WI38 (cell line): ENCODE measurements around the gene TMEFF1.
"Not testable (repeated sequence)": the region's sequence is repeated elsewhere in the genome, so short reads cannot be mapped to it uniquely, and the experiment has no call there.

Experiments
- H3K4me3 ChIP-seq: 2 replicates; pipeline ENCODE4 v1.5.1; 2011; ENCODE audit warnings: low read depth, mild to moderate bottlenecking, control low read depth, low read length
- TF ChIP-seq, protein P1 (sequence below): IDR thresholded peaks from 2 replicates; pipeline ENCODE4 v1.5.1; 2012; ENCODE audit warnings: low read depth, mild to moderate bottlenecking, control low read depth, low read length

TMEFF1 gene

DNA sequence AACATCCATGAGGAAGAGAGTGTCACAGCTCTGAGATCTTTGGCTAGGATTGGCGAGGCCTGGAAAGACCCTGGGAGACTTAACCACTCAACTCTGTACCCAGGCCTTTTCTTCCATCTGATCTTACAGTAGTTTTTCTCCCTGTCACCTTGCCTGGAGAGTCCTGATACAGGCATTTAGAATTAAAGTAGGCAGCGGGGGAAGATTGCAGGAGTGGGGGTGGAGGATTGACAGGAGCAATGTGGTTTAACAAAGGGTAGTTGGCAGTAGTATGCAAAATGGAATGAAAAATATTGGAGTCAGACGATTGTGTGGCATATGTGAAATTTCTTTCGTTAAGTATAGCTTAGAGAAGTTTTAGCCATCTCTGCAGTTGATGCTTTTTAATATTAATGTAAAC is 16.9 kb downstream of the TMEFF1 start:
- TF ChIP-seq, protein P1, sequence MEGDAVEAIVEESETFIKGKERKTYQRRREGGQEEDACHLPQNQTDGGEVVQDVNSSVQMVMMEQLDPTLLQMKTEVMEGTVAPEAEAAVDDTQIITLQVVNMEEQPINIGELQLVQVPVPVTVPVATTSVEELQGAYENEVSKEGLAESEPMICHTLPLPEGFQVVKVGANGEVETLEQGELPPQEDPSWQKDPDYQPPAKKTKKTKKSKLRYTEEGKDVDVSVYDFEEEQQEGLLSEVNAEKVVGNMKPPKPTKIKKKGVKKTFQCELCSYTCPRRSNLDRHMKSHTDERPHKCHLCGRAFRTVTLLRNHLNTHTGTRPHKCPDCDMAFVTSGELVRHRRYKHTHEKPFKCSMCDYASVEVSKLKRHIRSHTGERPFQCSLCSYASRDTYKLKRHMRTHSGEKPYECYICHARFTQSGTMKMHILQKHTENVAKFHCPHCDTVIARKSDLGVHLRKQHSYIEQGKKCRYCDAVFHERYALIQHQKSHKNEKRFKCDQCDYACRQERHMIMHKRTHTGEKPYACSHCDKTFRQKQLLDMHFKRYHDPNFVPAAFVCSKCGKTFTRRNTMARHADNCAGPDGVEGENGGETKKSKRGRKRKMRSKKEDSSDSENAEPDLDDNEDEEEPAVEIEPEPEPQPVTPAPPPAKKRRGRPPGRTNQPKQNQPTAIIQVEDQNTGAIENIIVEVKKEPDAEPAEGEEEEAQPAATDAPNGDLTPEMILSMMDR, result no peak

DNA sequence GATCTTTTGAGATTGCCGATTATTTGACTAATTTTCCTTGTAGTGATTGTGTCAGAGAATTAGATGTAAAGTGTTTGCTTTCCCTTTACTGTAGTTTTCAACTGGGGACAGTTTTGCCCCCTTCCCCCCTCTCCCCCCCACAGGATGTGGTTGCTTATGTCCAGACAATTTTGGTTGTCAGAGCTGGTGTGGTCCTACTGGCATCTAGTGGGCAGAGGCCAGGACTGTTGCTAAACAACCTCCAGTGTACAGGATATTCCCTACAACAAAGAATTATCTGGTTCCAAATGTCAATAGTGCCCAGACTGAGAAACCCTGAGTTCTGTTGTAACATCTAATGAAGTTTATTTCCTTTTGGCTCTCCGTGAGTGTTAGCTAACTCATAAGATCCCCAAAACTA is 20.0 kb downstream of the TMEFF1 start:
- TF ChIP-seq, protein P1, result 0 out of 2 replicates have a peak, but pooled peaks have one; percentile 11
- no peak overlapping the region for H3K4me3 ChIP-seq

More for the DNA sequence above, 16.9 kb downstream of the TMEFF1 start:
- no peak overlapping the region for H3K4me3 ChIP-seq

DNA sequence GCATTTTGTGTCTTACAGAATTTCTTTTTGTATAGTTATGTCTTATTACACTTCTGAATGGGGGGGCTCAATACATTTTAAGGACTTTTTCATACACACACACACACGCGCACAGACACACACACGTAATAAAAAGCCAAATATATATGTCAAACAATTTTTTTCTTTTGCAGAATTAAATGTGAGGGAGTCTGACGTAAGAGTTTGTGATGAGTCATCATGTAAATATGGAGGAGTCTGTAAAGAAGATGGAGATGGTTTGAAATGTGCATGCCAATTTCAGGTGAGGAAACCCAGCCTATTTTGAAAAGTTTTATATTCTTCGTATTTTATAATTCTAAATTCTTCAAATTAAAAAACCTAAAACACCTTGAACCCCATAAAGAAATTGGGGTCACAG is 25.6 kb downstream of the TMEFF1 start:
- H3K4me3 ChIP-seq, result no peak overlapping the region
- TF ChIP-seq, protein P1, result no peak

DNA sequence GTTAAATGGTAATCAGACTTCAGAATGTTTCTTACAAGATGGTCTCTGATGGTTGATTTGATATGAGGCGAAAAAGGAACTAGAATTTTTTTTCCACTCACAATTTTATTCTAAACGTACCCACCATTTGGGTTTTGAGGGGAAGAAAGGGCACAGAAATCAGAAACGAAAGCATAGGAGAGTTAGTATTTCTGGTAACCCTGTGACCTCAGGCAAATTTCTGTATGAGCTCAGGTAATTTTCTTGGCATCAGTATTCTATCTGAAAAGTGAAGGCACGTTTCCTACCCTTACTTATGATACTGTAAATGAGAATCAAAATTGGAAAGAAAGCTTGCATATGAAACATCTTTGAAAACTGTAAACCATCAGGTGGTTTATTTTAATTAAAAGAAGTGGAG is 26.5 kb downstream of the TMEFF1 start:
- H3K4me3 ChIP-seq, result no peak overlapping the region
- TF ChIP-seq, protein P1, result no peak

DNA sequence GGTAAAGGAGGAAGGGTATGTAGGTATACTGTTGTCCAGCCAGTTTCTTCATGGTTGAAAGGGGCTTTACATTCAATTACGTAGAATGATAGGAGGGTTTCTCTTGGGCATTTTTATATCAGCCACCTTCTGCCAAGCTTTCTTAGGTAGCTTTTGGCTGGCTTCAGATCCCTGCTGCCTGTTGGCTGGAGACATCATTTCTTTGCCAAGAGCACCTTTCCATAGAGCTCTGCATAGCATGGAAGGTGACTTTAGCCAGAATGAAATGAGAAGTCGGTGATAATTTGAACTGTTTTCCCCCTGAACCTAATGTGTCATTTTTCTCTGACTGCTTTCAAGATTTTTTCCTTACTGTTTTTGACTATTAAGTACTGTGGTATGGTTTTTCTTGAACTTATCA is 26.9 kb downstream of the TMEFF1 start:
- no peak overlapping the region for H3K4me3 ChIP-seq
- TF ChIP-seq, protein P1, result no peak

DNA sequence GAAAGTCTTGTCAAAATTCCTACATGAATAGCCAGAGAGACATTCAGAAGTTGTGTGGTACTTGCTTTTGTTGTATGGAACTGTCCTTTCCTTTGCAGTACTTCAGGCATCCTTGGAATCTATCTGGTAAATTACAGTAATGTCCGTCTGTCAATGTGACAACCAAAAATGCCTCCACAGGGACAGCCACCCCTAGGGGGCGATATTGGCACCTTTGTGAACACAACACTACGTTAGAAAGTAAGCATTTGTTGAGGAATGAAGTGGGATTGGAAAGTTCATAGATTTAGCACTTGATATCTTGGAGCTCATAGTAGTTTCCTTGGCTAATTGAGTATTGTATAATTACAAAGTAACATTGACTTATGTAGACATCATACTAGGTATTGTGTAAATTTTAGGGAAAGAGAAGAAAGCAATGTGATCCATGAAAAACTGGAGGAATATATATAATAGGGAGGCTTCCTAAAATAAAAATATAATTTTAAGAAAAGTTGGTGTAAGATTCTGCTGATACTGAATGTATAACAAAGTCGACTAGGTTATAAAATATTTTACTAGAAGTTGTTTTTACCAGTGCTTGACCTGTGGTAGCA is 32.7 kb downstream of the TMEFF1 start:
- TF ChIP-seq, protein P1, result peak; percentile 72
- no peak overlapping the region for H3K4me3 ChIP-seq

DNA sequence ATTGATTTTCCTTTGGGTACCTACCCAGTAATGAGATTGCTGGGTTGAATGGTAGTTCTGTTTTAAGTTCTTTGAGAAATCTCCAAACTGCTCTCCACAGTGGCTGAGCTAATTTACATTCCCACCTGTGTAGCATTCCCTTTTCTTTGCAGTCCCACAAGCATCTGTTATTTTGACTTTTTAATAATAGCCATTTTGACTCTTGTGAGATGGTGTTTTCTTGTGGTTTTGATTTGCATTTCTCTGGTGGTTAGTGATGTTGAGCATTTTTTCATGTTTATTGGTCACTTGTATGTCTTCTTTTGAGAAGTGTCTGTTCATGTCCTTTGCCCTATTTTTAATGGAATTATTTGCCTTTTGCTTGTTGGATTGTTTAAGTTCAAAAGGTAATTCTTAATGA is 34.4 kb downstream of the TMEFF1 start:
- H3K4me3 ChIP-seq, result not testable (repeated sequence)

DNA sequence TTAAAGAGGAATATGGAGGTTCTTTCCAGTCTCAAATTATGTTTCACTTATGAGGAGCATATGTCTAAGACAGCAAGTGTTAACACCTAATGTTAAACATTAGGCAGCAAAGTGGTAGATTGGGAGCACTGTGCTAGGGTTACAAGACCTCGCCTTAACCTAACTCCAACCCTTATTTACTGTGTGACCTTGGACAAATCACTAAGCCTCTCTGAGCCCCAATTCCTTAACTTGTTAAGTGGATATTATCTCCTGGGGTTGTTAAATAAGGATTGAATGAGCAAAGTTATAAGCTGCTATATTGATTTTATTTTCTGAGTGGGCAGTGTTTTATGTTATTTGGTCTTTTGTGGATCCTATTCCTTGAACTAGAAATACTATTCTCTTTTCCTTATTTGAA is 38.3 kb downstream of the TMEFF1 start:
- TF ChIP-seq, protein P1, result no peak
- no peak overlapping the region for H3K4me3 ChIP-seq
